ENCODE results near the gene LYPD6.
A peak's percentile ranks its signal among the peaks of the same experiment; 100 is the strongest.

The LYPD6 gene

GRCh38 chr2:149430743-149431736 lies 100.7 kb downstream of the LYPD6 start:
- peaks cover 5% of the 10 kb centered on the region for H3K4me1 Mint-ChIP-seq
- TF ChIP-seq CTCF (IDR thresholded peaks at IDR 0.05), result no peak
- H3K9me3 Mint-ChIP-seq, result no peaks in the 10 kb centered on the region
- no peak overlapping the region for H3K27ac Mint-ChIP-seq
- no peak overlapping the region for H3K4me3 Mint-ChIP-seq
- no peak for DNase-seq
- H3K27me3 Mint-ChIP-seq (ENCODE audit: low read depth, poor library complexity), result no peaks in the 10 kb centered on the region
- peaks cover 7% of the 10 kb centered on the region for H3K36me3 Mint-ChIP-seq (ENCODE audit: low read depth)

GRCh38 chr2:149438330-149438960 lies 108.1 kb downstream of the LYPD6 start:
- no peak for DNase-seq
- peaks cover 21% of the 10 kb centered on the region for H3K36me3 Mint-ChIP-seq (ENCODE audit: low read depth)
- H3K4me1 Mint-ChIP-seq, result peaks cover 4% of the 10 kb centered on the region
- H3K4me3 Mint-ChIP-seq, result no peak overlapping the region
- H3K27ac Mint-ChIP-seq, result peak overlapping the region; percentile 6
- no peak for TF ChIP-seq CTCF (IDR thresholded peaks at IDR 0.05)
- H3K27me3 Mint-ChIP-seq (ENCODE audit: low read depth, poor library complexity), result no peaks in the 10 kb centered on the region
- H3K9me3 Mint-ChIP-seq, result no peaks in the 10 kb centered on the region

- TF ChIP-seq CTCF (IDR thresholded peaks at IDR 0.05), result no peak
- no peak overlapping the region for H3K4me3 Mint-ChIP-seq
- peaks cover 30% of the 10 kb centered on the region for H3K36me3 Mint-ChIP-seq (ENCODE audit: low read depth)
- no peaks in the 10 kb centered on the region for H3K27me3 Mint-ChIP-seq (ENCODE audit: low read depth, poor library complexity)
- peaks cover 4% of the 10 kb centered on the region for H3K4me1 Mint-ChIP-seq
- DNase-seq, result no peak
- H3K9me3 Mint-ChIP-seq, result no peaks in the 10 kb centered on the region
- H3K27ac Mint-ChIP-seq, result peak overlapping the region; percentile 58
These were observed 110.9 kb downstream of the LYPD6 start for GRCh38 chr2:149441255-149441654.

- H3K4me1 Mint-ChIP-seq, result peaks cover 4% of the 10 kb centered on the region
- no peak for TF ChIP-seq CTCF (IDR thresholded peaks at IDR 0.05)
- H3K9me3 Mint-ChIP-seq, result no peaks in the 10 kb centered on the region
- DNase-seq, result no peak
- H3K4me3 Mint-ChIP-seq, result no peak overlapping the region
- no peak overlapping the region for H3K27ac Mint-ChIP-seq
- H3K36me3 Mint-ChIP-seq (ENCODE audit: low read depth), result peaks cover 30% of the 10 kb centered on the region
- no peaks in the 10 kb centered on the region for H3K27me3 Mint-ChIP-seq (ENCODE audit: low read depth, poor library complexity)
These were observed 112.0 kb downstream of the LYPD6 start for GRCh38 chr2:149442346-149442745.

GRCh38 chr2:149443150-149443549 lies 112.8 kb downstream of the LYPD6 start:
- no peak for TF ChIP-seq CTCF (IDR thresholded peaks at IDR 0.05)
- DNase-seq, result no peak
- Mint-ChIP-seq H3K27ac (no peak overlapping the region), H3K36me3 (ENCODE audit: low read depth) (peaks cover 30% of the 10 kb centered on the region), H3K4me3 (no peak overlapping the region), H3K27me3 (ENCODE audit: low read depth, poor library complexity) (no peaks in the 10 kb centered on the region), H3K4me1 (peaks cover 4% of the 10 kb centered on the region), H3K9me3 (no peaks in the 10 kb centered on the region)
